ENCODE results near the gene STX19. TPM values are rescaled to one million over a fixed set of nuclear protein-coding genes. Genes with fewer than 3 reads are reported as not detected.
"Not testable (repeated sequence)": the region's sequence is repeated elsewhere in the genome, so short reads cannot be mapped to it uniquely, and the experiment has no call there.

STX19 gene
- polyA plus RNA-seq, 3 donors = not detected

DNA sequence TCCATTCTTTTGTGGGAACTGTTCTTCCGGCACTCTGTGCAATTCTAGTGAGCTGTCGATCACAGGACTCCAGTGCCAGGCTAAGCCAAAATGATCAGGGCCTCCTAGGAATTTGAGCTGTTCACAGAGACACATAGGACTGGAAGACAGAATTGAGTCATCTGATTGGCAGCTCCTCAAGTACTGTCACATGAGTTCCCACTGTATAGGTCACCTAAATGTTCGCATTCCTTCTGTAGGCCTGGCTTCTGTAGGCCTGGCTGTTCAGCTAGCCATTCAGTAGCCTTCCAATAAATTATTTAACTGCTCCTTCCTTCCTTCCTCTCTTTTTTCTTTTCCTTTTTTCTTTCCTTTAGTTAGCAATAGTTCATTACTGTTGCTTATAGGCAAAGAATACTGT is 59.0 kb downstream of the STX19 start:
- DNase-seq = no peak
- Mint-ChIP-seq H3K4me3 (no peak overlapping the region), H3K27me3 (ENCODE audit: low read depth in 3 of 3) (peaks cover 8 to 22% (median 9%) of the 10 kb centered on the region in 3 donors), H3K4me1 (peaks cover 10% of the 10 kb centered on the region), H3K36me3 (no peaks in the 10 kb centered on the region), H3K9me3 (peaks cover 6 to 11% (median 7%) of the 10 kb centered on the region in 7 donors), H3K27ac (no peak overlapping the region)
- H4K20me1 ChIP-seq (ENCODE audit: insufficient read depth, low read length) = no peaks in the 10 kb centered on the region
- 95% methylated on average over 2 of the region's 3 CpGs for WGBS (ENCODE audit: insufficient coverage)
- no peaks in the 10 kb centered on the region for H3K79me2 ChIP-seq (ENCODE audit: insufficient read depth, low read length)
- H3K4me1 ChIP-seq (ENCODE audit: control insufficient read depth in 1 of 2, insufficient read depth in 2 of 2, low read length in 2 of 2) = peaks cover 9 to 11% of the 10 kb centered on the region in 2 donors
- TF ChIP-seq, protein P1, sequence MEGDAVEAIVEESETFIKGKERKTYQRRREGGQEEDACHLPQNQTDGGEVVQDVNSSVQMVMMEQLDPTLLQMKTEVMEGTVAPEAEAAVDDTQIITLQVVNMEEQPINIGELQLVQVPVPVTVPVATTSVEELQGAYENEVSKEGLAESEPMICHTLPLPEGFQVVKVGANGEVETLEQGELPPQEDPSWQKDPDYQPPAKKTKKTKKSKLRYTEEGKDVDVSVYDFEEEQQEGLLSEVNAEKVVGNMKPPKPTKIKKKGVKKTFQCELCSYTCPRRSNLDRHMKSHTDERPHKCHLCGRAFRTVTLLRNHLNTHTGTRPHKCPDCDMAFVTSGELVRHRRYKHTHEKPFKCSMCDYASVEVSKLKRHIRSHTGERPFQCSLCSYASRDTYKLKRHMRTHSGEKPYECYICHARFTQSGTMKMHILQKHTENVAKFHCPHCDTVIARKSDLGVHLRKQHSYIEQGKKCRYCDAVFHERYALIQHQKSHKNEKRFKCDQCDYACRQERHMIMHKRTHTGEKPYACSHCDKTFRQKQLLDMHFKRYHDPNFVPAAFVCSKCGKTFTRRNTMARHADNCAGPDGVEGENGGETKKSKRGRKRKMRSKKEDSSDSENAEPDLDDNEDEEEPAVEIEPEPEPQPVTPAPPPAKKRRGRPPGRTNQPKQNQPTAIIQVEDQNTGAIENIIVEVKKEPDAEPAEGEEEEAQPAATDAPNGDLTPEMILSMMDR (IDR thresholded peaks at IDR 0.05) = no peak
- intact Hi-C loops (cut with micrococcal nuclease) = no loop called here
- no peak overlapping the region for H3K4me3 ChIP-seq (replicated peaks in 1 of 3; ENCODE audit: low read depth in 2 of 3, low read length in 3 of 3)
- no peaks in the 10 kb centered on the region for H3K36me3 ChIP-seq (replicated peaks in 1 of 2; ENCODE audit: control insufficient read depth in 1 of 2, insufficient read depth in 2 of 2, low read length in 2 of 2)
- peaks cover 2 to 11% of the 10 kb centered on the region in 2 donors for H3K27me3 ChIP-seq (ENCODE audit: control insufficient read depth in 2 of 2, insufficient read depth in 2 of 2, low read length in 2 of 2)
- H3K9ac ChIP-seq (ENCODE audit: insufficient read depth, low read length, poor library complexity, severe bottlenecking) = no peak overlapping the region
- no peak overlapping the region for H2AFZ ChIP-seq (ENCODE audit: insufficient read depth, low read depth, low read length, poor library complexity, severe bottlenecking)
- peaks cover 0 to 10% of the 10 kb centered on the region in 2 donors for H3K9me3 ChIP-seq (replicated peaks in 1 of 2; ENCODE audit: control insufficient read depth in 1 of 2, insufficient read depth in 1 of 2, low read length in 2 of 2)
- H3K4me2 ChIP-seq (replicated peaks; ENCODE audit: extremely low read depth, low read length, poor library complexity, severe bottlenecking) = no peak overlapping the region
- no peak overlapping the region for H3K27ac ChIP-seq (ENCODE audit: low read depth in 1 of 2, low read length in 2 of 2)

DNA sequence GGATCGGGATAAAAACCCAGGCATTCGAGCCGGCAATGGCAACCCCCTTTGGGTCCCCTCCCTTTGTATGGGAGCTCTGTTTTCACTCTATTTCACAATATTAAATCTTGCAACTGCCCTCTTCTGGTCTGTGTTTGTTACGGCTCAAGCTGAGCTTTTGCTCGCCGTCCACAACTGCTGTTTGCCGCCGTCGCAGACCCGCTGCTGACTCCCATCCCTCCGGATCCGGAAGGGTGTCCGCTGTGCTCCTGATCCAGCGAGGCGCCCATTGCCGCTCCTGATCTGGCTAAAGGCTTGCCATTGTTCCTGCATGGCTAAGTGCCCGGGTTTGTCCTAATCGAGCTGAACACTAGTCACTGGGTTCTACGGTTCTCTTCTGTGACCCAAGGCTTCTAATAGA is 63.3 kb downstream of the STX19 start:
- H3K4me3 ChIP-seq (replicated peaks in 1 of 3; ENCODE audit: low read depth in 2 of 3, low read length in 3 of 3); H3K4me1 ChIP-seq (ENCODE audit: control insufficient read depth in 1 of 2, insufficient read depth in 2 of 2, low read length in 2 of 2); H3K4me3 Mint-ChIP-seq; H3K36me3 Mint-ChIP-seq; DNase-seq; H3K4me2 ChIP-seq (replicated peaks; ENCODE audit: extremely low read depth, low read length, poor library complexity, severe bottlenecking); intact Hi-C loops (cut with micrococcal nuclease); H3K27ac ChIP-seq (ENCODE audit: low read depth in 1 of 2, low read length in 2 of 2); H2AFZ ChIP-seq (ENCODE audit: insufficient read depth, low read depth, low read length, poor library complexity, severe bottlenecking); H3K27me3 ChIP-seq (ENCODE audit: control insufficient read depth in 2 of 2, insufficient read depth in 2 of 2, low read length in 2 of 2); H3K9ac ChIP-seq (ENCODE audit: insufficient read depth, low read length, poor library complexity, severe bottlenecking); H3K27ac Mint-ChIP-seq; H3K79me2 ChIP-seq (ENCODE audit: insufficient read depth, low read length); H3K4me1 Mint-ChIP-seq; H4K20me1 ChIP-seq (ENCODE audit: insufficient read depth, low read length); H3K36me3 ChIP-seq (replicated peaks in 1 of 2; ENCODE audit: control insufficient read depth in 1 of 2, insufficient read depth in 2 of 2, low read length in 2 of 2); H3K27me3 Mint-ChIP-seq (ENCODE audit: low read depth in 3 of 3): not testable (repeated sequence)
- WGBS (ENCODE audit: insufficient coverage) = 95% methylated on average over 19 of the region's 19 CpGs
- H3K9me3 ChIP-seq (replicated peaks in 1 of 2; ENCODE audit: control insufficient read depth in 1 of 2, insufficient read depth in 1 of 2, low read length in 2 of 2) = peaks cover 0 to 15% of the 10 kb centered on the region in 2 donors
- H3K9me3 Mint-ChIP-seq = peaks cover 6 to 15% (median 10%) of the 10 kb centered on the region in 7 donors

Small RNA genes lying within 50 kb of the gene (small RNA-seq; reads per million reads assigned to genes)
- gene RF00019 (ENCODE audit: insufficient read length, low read depth) = not detected
- not detected for gene RNU6-511P (ENCODE audit: insufficient read length, low read depth)

Other genes with a start within 250 kb of the STX19 start
- gene PROS1, start 54.7 kb downstream of the STX19 start, polyA plus RNA-seq = under 1 TPM; 0.21 to 0.85 (median 0.58) TPM
- 1 to 10 TPM in 2 of 3 donors, under 1 TPM in 1; 0.97 to 3.8 (median 3.0) TPM for gene ARL13B, start 48.4 kb downstream of the STX19 start, polyA plus RNA-seq
- 1 to 10 TPM in 2 of 3 donors, under 1 TPM in 1; 0.35 to 2.8 (median 1.2) TPM for gene DHFR2, start 34.3 kb upstream of the STX19 start, polyA plus RNA-seq
- 1 to 10 TPM; 6.6 to 8.8 (median 7.2) TPM for gene NSUN3, start 34.5 kb upstream of the STX19 start, polyA plus RNA-seq

Measured in CD14-positive monocyte (primary cell).